GM18867 (cell line): ENCODE data around the gene RAB36.

ENCODE experiments used
- ATAC-seq: cut with Tn5 transposase; IDR thresholded peaks from one replicate; pipeline ENCODE4 v1.9.1; 2021; ENCODE audit warnings: mild to moderate bottlenecking, moderate library complexity; ENCODE audit not compliant: unreplicated experiment

The RAB36 gene

GRCh38 chr22:23180893-23181720, 35.8 kb downstream of the RAB36 start:
- peak; percentile 10 for ATAC-seq

GRCh38 chr22:23181721-23182308, 36.5 kb downstream of the RAB36 start:
- no peak for ATAC-seq

GRCh38 chr22:23182309-23183060, 37.2 kb downstream of the RAB36 start:
- ATAC-seq, result no peak

- no peak for ATAC-seq
These were observed 37.9 kb downstream of the RAB36 start for GRCh38 chr22:23183061-23183698.

GRCh38 chr22:23184100-23184763, 39.0 kb downstream of the RAB36 start:
- no peak for ATAC-seq

- ATAC-seq, result no peak
These were observed 39.5 kb downstream of the RAB36 start for GRCh38 chr22:23184764-23185113.

GRCh38 chr22:23187211-23187610, 41.9 kb downstream of the RAB36 start:
- no peak for ATAC-seq

- no peak for ATAC-seq
These were observed 42.8 kb downstream of the RAB36 start for GRCh38 chr22:23187871-23188700.

- no peak for ATAC-seq
These were observed 45.2 kb downstream of the RAB36 start for GRCh38 chr22:23190526-23190925.

- no peak for ATAC-seq
These were observed 46.9 kb downstream of the RAB36 start for GRCh38 chr22:23192133-23192532.

- no peak for ATAC-seq
These were observed 47.3 kb downstream of the RAB36 start for GRCh38 chr22:23192558-23192957.

- ATAC-seq, result no peak
These were observed 48.0 kb downstream of the RAB36 start for GRCh38 chr22:23193196-23193827.

GRCh38 chr22:23193882-23194281, 48.6 kb downstream of the RAB36 start:
- ATAC-seq, result no peak

- ATAC-seq, result no peak
These were observed 50.9 kb downstream of the RAB36 start for GRCh38 chr22:23196165-23196564.

- ATAC-seq, result no peak
These were observed 52.6 kb downstream of the RAB36 start for GRCh38 chr22:23197836-23198235.

GRCh38 chr22:23199159-23199558, 53.9 kb downstream of the RAB36 start:
- no peak for ATAC-seq

- no peak for ATAC-seq
These were observed 55.6 kb downstream of the RAB36 start for GRCh38 chr22:23200898-23201297.

GRCh38 chr22:23202812-23203451, 57.7 kb downstream of the RAB36 start:
- ATAC-seq, result no peak
